ENCODE measurements around the gene SRD5A1.
A peak's percentile ranks its signal among the peaks of the same experiment; 100 is the strongest.

SRD5A1 gene

GRCh38 chr5:6692906-6693305 is 59.7 kb downstream of the SRD5A1 start:
- DNase-seq, result no peak

- DNase-seq, result no peak
These were observed 65.5 kb downstream of the SRD5A1 start for GRCh38 chr5:6698696-6699095.

GRCh38 chr5:6699357-6699756 is 66.1 kb downstream of the SRD5A1 start:
- no peak for DNase-seq

GRCh38 chr5:6700074-6700684 is 66.9 kb downstream of the SRD5A1 start:
- DNase-seq, result no peak

- no peak for DNase-seq
These were observed 67.6 kb downstream of the SRD5A1 start for GRCh38 chr5:6700685-6701355.

GRCh38 chr5:6701491-6701890 is 68.3 kb downstream of the SRD5A1 start:
- no peak for DNase-seq

GRCh38 chr5:6702633-6703032 is 69.4 kb downstream of the SRD5A1 start:
- DNase-seq, result no peak

- DNase-seq, result no peak
These were observed 70.6 kb downstream of the SRD5A1 start for GRCh38 chr5:6703806-6704205.

GRCh38 chr5:6704361-6704851 is 71.2 kb downstream of the SRD5A1 start:
- no peak for DNase-seq

GRCh38 chr5:6705088-6705487 is 71.8 kb downstream of the SRD5A1 start:
- no peak for DNase-seq

- DNase-seq, result no peak
These were observed 72.7 kb downstream of the SRD5A1 start for GRCh38 chr5:6705959-6706358.

- no peak for DNase-seq
These were observed 74.6 kb downstream of the SRD5A1 start for GRCh38 chr5:6707852-6708251.

- DNase-seq, result no peak
These were observed 75.6 kb downstream of the SRD5A1 start for GRCh38 chr5:6708814-6709213.

- no peak for DNase-seq
These were observed 76.8 kb downstream of the SRD5A1 start for GRCh38 chr5:6710070-6710469.

- no peak for DNase-seq
These were observed 77.5 kb downstream of the SRD5A1 start for GRCh38 chr5:6710551-6711318.

- DNase-seq, result no peak
These were observed 78.3 kb downstream of the SRD5A1 start for GRCh38 chr5:6711409-6712141.

- no peak for DNase-seq
These were observed 78.9 kb downstream of the SRD5A1 start for GRCh38 chr5:6712142-6712576.

- peak; percentile 98 for DNase-seq
These were observed 79.5 kb downstream of the SRD5A1 start for GRCh38 chr5:6712577-6713273.

- no peak for DNase-seq
These were observed 80.3 kb downstream of the SRD5A1 start, which contains the start of gene TENT4A for GRCh38 chr5:6713274-6714225. TENT4A (plus strand) TSS chr5:6713432; CDS start chr5:6713984, 552 bp downstream.

GRCh38 chr5:6714226-6715041 is 81.2 kb downstream of the SRD5A1 start:
- no peak for DNase-seq

Measured in cortex of kidney (tissue), 1 donor.